Measurements from ENCODE around the gene FKBP1C.

DNA sequence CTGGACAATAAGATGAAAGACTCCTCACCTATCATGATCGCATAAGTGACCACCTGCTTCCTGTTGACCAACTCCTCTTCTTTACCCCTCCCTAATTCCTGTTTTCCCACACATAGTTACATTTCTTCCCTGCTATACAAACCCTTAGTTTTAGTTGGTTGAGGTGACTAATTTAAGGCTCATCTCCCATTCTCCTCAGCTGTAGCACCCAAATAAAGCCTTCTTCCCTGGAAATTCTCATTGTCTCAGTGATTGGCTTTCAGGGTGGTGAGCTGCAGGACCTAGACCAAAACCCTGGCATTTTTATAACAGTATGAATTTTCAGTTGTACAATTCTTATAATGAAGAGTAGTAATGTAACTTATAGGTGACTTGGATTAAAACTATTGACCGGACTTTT lies 2.1 kb downstream of the FKBP1C start:
- TF ChIP-seq POLR2AphosphoS5 (IDR thresholded peaks at IDR 0.05; ENCODE audit: low read depth, low read length) (no peak), SIN3A (IDR thresholded peaks at IDR 0.05; ENCODE audit: borderline replicate concordance, insufficient read depth, low read length) (no peak)
- TF ChIP-seq, protein P1, sequence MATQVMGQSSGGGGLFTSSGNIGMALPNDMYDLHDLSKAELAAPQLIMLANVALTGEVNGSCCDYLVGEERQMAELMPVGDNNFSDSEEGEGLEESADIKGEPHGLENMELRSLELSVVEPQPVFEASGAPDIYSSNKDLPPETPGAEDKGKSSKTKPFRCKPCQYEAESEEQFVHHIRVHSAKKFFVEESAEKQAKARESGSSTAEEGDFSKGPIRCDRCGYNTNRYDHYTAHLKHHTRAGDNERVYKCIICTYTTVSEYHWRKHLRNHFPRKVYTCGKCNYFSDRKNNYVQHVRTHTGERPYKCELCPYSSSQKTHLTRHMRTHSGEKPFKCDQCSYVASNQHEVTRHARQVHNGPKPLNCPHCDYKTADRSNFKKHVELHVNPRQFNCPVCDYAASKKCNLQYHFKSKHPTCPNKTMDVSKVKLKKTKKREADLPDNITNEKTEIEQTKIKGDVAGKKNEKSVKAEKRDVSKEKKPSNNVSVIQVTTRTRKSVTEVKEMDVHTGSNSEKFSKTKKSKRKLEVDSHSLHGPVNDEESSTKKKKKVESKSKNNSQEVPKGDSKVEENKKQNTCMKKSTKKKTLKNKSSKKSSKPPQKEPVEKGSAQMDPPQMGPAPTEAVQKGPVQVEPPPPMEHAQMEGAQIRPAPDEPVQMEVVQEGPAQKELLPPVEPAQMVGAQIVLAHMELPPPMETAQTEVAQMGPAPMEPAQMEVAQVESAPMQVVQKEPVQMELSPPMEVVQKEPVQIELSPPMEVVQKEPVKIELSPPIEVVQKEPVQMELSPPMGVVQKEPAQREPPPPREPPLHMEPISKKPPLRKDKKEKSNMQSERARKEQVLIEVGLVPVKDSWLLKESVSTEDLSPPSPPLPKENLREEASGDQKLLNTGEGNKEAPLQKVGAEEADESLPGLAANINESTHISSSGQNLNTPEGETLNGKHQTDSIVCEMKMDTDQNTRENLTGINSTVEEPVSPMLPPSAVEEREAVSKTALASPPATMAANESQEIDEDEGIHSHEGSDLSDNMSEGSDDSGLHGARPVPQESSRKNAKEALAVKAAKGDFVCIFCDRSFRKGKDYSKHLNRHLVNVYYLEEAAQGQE (IDR thresholded peaks at IDR 0.05; ENCODE audit: insufficient read depth in 1 of 2, low read depth in 2 of 2, low read length in 2 of 2), result no peak

Measured in PFSK-1 (cell line).